ENCODE data around the gene TSTD2. TPM values are rescaled to one million over a fixed set of nuclear protein-coding genes. Genes with fewer than 3 reads are reported as not detected.
"Not testable (repeated sequence)": the region's sequence is repeated elsewhere in the genome, so short reads cannot be mapped to it uniquely, and the experiment has no call there.

Gene TSTD2
- total and polyA plus RNA-seq, 4 experiments from 2014 or later, result 7.2 to 18.4 (median 12.8) TPM

DNA sequence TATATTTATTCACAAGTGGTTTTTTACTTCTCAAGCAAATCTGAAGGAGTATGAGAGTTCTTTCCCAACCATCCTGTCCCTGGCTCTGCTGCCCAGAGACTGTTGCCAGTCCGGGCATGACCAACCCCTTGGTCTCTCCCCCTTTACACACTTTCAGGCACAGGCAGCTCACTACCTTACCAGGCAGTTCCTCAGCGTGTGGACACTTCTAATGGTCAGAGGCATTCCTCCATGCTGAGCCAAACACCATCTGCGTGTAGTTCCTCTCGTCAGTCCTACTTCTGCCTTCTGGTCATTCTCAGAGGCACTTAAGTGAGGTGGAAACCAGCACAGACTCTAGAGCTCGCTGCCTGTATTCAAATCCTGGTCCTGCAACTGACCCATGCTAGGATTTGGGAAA is 56.1 kb downstream of the TSTD2 start:
- intact Hi-C loops (cut with micrococcal nuclease), result no loop called here
- no peaks in the 10 kb centered on the region for H3K27me3 Mint-ChIP-seq
- POLR2A ChIA-PET (ENCODE audit: partially characterized antibody), result no interaction called here
- H3K4me3 Mint-ChIP-seq, result peak overlapping the region in 4 of 8 donors; percentile 4 to 43 (median 21)
- Histone ChIP-seq H3K9me3 (ENCODE audit: control insufficient read depth in 1 of 2, low read length in 2 of 2) (no peaks in the 10 kb centered on the region), H3K27me3 (ENCODE audit: insufficient read depth, low read length) (no peaks in the 10 kb centered on the region), H3K4me3 (ENCODE audit: low read length in 2 of 2) (no peak overlapping the region), H3K36me3 (ENCODE audit: insufficient read depth, low read length) (no peaks in the 10 kb centered on the region), H3K27ac (ENCODE audit: low read depth, low read length) (no peak overlapping the region), H3K4me1 (ENCODE audit: insufficient read depth, low read length) (peaks cover 7% of the 10 kb centered on the region)
- CTCF ChIA-PET (ENCODE audit: partially characterized antibody), result no interaction called here
- H3K9me3 Mint-ChIP-seq, result peaks cover 0 to 7% (median 0%) of the 10 kb centered on the region in 8 donors
- peaks cover 15 to 17% (median 16%) of the 10 kb centered on the region in 4 donors for H3K4me1 Mint-ChIP-seq
- DNase-seq, result no peak
- peaks cover 6 to 14% of the 10 kb centered on the region in 2 donors for H3K36me3 Mint-ChIP-seq
- no peak overlapping the region for H3K27ac Mint-ChIP-seq

GRCh38 chr9:97575673-97576200 is 57.4 kb downstream of the TSTD2 start:
- Histone ChIP-seq H3K4me3 (ENCODE audit: low read length in 2 of 2) (peak overlapping the region in 1 of 2 donors; percentile 60), H3K9me3 (ENCODE audit: control insufficient read depth in 1 of 2, low read length in 2 of 2) (no peaks in the 10 kb centered on the region), H3K4me1 (ENCODE audit: insufficient read depth, low read length) (peaks cover 7% of the 10 kb centered on the region), H3K27ac (ENCODE audit: low read depth, low read length) (no peak overlapping the region), H3K27me3 (ENCODE audit: insufficient read depth, low read length) (no peaks in the 10 kb centered on the region), H3K36me3 (ENCODE audit: insufficient read depth, low read length) (no peaks in the 10 kb centered on the region)
- ChIA-PET POLR2A (ENCODE audit: partially characterized antibody) (no interaction called here), CTCF (ENCODE audit: partially characterized antibody) (interaction anchor here (2.9 kb wide), 1 partner anchor 23 kb away, joined by 21 read pairs; no protein-coding TSS in a partner anchor)
- H3K9me3 Mint-ChIP-seq, result peaks cover 0 to 6% (median 0%) of the 10 kb centered on the region in 8 donors
- peaks cover 6 to 14% of the 10 kb centered on the region in 2 donors for H3K36me3 Mint-ChIP-seq
- H3K4me3 Mint-ChIP-seq, result peak overlapping the region; percentile 90 to 96 (median 94)
- intact Hi-C loops (cut with micrococcal nuclease), result no loop called here
- H3K27ac Mint-ChIP-seq, result peak overlapping the region; percentile 54 to 91 (median 60)
- H3K27me3 Mint-ChIP-seq, result no peaks in the 10 kb centered on the region
- peaks cover 15 to 17% (median 16%) of the 10 kb centered on the region in 4 donors for H3K4me1 Mint-ChIP-seq
- no peak for DNase-seq

DNA sequence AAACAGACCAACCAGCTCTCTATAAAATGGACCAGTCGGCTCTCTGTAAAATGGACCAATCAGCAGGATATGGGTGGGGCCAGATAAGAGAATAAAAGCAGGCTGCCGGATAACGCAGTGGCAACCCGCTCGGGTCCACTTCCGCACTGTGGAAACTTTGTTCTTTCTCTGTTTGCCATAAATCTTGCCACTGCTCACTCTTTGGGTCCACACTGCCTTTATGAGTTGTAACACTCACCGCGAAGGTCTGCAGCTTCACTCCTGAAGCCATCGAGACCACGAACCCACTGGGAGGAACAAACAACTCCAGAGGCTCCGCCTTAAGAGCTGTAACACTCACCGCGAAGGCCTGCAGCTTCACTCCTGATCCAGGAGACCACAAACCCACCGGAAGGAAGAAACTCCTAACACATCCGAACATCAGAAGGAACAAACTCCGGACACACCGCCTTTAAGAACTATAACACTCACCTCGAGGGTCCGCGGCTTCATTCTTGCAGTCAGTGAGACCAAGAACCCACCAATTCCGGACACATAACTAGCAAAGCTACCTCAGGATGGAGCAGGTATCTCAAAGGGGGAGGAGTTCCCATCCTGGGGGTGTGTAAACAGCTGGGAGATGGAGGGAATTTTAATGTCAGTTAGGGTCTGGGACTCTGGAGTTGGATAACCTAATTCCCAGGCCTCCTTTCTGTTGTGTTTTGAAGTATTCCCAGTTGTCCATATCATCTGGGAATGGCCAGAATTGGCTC is 58.1 kb downstream of the TSTD2 start:
- H3K27me3 Mint-ChIP-seq; H3K9me3 ChIP-seq (ENCODE audit: control insufficient read depth in 1 of 2, low read length in 2 of 2); H3K36me3 ChIP-seq (ENCODE audit: insufficient read depth, low read length); intact Hi-C loops (cut with micrococcal nuclease); H3K9me3 Mint-ChIP-seq; H3K27me3 ChIP-seq (ENCODE audit: insufficient read depth, low read length); H3K4me1 ChIP-seq (ENCODE audit: insufficient read depth, low read length): not testable (repeated sequence)
- CTCF ChIA-PET (ENCODE audit: partially characterized antibody), result interaction anchor here (2.9 kb wide), 1 partner anchor 24 kb away, joined by 21 read pairs; no protein-coding TSS in a partner anchor
- POLR2A ChIA-PET (ENCODE audit: partially characterized antibody), result interaction anchor here (0.7 kb wide), 1 partner anchor 58 kb away, joined by 5 read pairs; the partner anchor contains the start of genes NCBP1 and TSTD2
- H3K4me1 Mint-ChIP-seq, result peaks cover 16 to 17% (median 17%) of the 10 kb centered on the region in 4 donors
- H3K4me3 Mint-ChIP-seq, result peak overlapping the region; percentile 90 to 96 (median 94)
- H3K4me3 ChIP-seq (ENCODE audit: low read length in 2 of 2), result peak overlapping the region in 1 of 2 donors; percentile 60
- peak overlapping the region; percentile 65 to 93 (median 90) for H3K27ac Mint-ChIP-seq
- peak overlapping the region; percentile 31 for H3K27ac ChIP-seq (ENCODE audit: low read depth, low read length)
- DNase-seq, result peak; percentile 33 to 63 (median 55)
- H3K36me3 Mint-ChIP-seq, result peaks cover 6 to 12% of the 10 kb centered on the region in 2 donors

- H3K27me3 Mint-ChIP-seq; H3K36me3 ChIP-seq (ENCODE audit: insufficient read depth, low read length); intact Hi-C loops (cut with micrococcal nuclease); H3K27me3 ChIP-seq (ENCODE audit: insufficient read depth, low read length); H3K36me3 Mint-ChIP-seq; H3K27ac Mint-ChIP-seq; DNase-seq; H3K27ac ChIP-seq (ENCODE audit: low read depth, low read length); H3K4me3 Mint-ChIP-seq; H3K4me1 ChIP-seq (ENCODE audit: insufficient read depth, low read length); H3K9me3 ChIP-seq (ENCODE audit: control insufficient read depth in 1 of 2, low read length in 2 of 2); H3K9me3 Mint-ChIP-seq; H3K4me3 ChIP-seq (ENCODE audit: low read length in 2 of 2): not testable (repeated sequence)
- CTCF ChIA-PET (ENCODE audit: partially characterized antibody), result interaction anchor here (2.9 kb wide), 1 partner anchor 25 kb away, joined by 21 read pairs; no protein-coding TSS in a partner anchor
- POLR2A ChIA-PET (ENCODE audit: partially characterized antibody), result interaction anchor here (0.7 kb wide), 1 partner anchor 59 kb away, joined by 5 read pairs; the partner anchor contains the start of genes NCBP1 and TSTD2
- peaks cover 15 to 17% (median 16%) of the 10 kb centered on the region in 4 donors for H3K4me1 Mint-ChIP-seq
Measured at GRCh38 chr9:97574101-97574571, 59.0 kb downstream of the TSTD2 start.

DNA sequence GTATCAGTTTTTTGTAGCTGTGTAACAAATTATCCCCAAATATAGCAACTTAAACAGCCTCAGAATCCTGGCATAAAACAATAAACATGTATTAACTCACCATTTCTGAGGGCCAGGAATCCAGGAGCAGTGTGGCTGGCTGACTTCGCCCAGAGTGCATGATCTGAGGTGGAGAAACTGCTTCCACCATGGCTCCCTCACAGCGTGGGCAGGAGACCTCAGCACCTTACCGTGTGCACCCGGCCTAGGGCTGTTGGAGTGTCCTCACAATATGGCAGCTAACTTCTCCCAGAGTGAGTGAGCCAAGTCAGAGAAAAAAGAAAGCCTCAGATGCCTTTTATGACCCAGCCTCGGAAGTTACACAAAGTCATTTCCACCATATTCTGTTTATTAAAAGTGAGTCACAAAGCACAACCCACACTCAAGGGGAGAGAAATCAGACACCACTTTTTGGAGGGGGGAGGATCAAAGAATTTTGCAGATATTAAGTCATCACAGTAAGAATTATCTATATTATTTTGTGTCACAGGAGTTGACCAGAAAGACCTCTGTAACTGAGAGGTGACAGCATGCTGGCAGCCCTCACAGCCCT is 59.6 kb downstream of the TSTD2 start:
- H3K9me3 ChIP-seq (ENCODE audit: control insufficient read depth in 1 of 2, low read length in 2 of 2), result no peaks in the 10 kb centered on the region
- Mint-ChIP-seq H3K27ac (peak overlapping the region in 1 of 7 donors; percentile 35), H3K9me3 (no peaks in the 10 kb centered on the region), H3K4me3 (peak overlapping the region in 4 of 8 donors; percentile 24 to 65 (median 44)), H3K36me3 (peaks cover 0 to 4% of the 10 kb centered on the region in 2 donors), H3K4me1 (peaks cover 15 to 17% (median 16%) of the 10 kb centered on the region in 4 donors), H3K27me3 (peaks cover 0 to 4% of the 10 kb centered on the region in 2 donors)
- ChIA-PET POLR2A (ENCODE audit: partially characterized antibody) (no interaction called here), CTCF (ENCODE audit: partially characterized antibody) (no interaction called here)
- no peak overlapping the region for H3K4me3 ChIP-seq (ENCODE audit: low read length in 2 of 2)
- no peak overlapping the region for H3K27ac ChIP-seq (ENCODE audit: low read depth, low read length)
- intact Hi-C loops (cut with micrococcal nuclease), result no loop called here
- no peaks in the 10 kb centered on the region for H3K36me3 ChIP-seq (ENCODE audit: insufficient read depth, low read length)
- DNase-seq, result no peak
- H3K27me3 ChIP-seq (ENCODE audit: insufficient read depth, low read length), result no peaks in the 10 kb centered on the region
- peaks cover 7% of the 10 kb centered on the region for H3K4me1 ChIP-seq (ENCODE audit: insufficient read depth, low read length)

- intact Hi-C loops (cut with micrococcal nuclease), result no loop called here
- H3K4me3 Mint-ChIP-seq, result no peak overlapping the region
- no peaks in the 10 kb centered on the region for H3K27me3 ChIP-seq (ENCODE audit: insufficient read depth, low read length)
- H3K4me1 ChIP-seq (ENCODE audit: insufficient read depth, low read length), result peaks cover 7% of the 10 kb centered on the region
- no peak overlapping the region for H3K4me3 ChIP-seq (ENCODE audit: low read length in 2 of 2)
- peak overlapping the region in 1 of 7 donors; percentile 82 for H3K27ac Mint-ChIP-seq
- no peak overlapping the region for H3K27ac ChIP-seq (ENCODE audit: low read depth, low read length)
- no peaks in the 10 kb centered on the region for H3K9me3 Mint-ChIP-seq
- H3K36me3 ChIP-seq (ENCODE audit: insufficient read depth, low read length), result no peaks in the 10 kb centered on the region
- no peaks in the 10 kb centered on the region for H3K9me3 ChIP-seq (ENCODE audit: control insufficient read depth in 1 of 2, low read length in 2 of 2)
- POLR2A ChIA-PET (ENCODE audit: partially characterized antibody), result no interaction called here
- peaks cover 0 to 4% of the 10 kb centered on the region in 2 donors for H3K36me3 Mint-ChIP-seq
- CTCF ChIA-PET (ENCODE audit: partially characterized antibody), result no interaction called here
- H3K4me1 Mint-ChIP-seq, result peaks cover 12 to 17% (median 16%) of the 10 kb centered on the region in 4 donors
- no peak for DNase-seq
- H3K27me3 Mint-ChIP-seq, result peaks cover 0 to 4% of the 10 kb centered on the region in 2 donors
Measured at GRCh38 chr9:97572892-97573365, 60.2 kb downstream of the TSTD2 start.

Measured in CD4-positive, alpha-beta memory T cell (primary cell).